ENCODE measurements around the gene UBALD2. TPM values are rescaled to one million over a fixed set of nuclear protein-coding genes. Genes with fewer than 3 reads are reported as not detected.

Gene UBALD2
- total and polyA plus RNA-seq, 2 donors (not counting 1 experiment from before 2014, with no cell fraction given): 4.1 to 7.3 TPM

DNA sequence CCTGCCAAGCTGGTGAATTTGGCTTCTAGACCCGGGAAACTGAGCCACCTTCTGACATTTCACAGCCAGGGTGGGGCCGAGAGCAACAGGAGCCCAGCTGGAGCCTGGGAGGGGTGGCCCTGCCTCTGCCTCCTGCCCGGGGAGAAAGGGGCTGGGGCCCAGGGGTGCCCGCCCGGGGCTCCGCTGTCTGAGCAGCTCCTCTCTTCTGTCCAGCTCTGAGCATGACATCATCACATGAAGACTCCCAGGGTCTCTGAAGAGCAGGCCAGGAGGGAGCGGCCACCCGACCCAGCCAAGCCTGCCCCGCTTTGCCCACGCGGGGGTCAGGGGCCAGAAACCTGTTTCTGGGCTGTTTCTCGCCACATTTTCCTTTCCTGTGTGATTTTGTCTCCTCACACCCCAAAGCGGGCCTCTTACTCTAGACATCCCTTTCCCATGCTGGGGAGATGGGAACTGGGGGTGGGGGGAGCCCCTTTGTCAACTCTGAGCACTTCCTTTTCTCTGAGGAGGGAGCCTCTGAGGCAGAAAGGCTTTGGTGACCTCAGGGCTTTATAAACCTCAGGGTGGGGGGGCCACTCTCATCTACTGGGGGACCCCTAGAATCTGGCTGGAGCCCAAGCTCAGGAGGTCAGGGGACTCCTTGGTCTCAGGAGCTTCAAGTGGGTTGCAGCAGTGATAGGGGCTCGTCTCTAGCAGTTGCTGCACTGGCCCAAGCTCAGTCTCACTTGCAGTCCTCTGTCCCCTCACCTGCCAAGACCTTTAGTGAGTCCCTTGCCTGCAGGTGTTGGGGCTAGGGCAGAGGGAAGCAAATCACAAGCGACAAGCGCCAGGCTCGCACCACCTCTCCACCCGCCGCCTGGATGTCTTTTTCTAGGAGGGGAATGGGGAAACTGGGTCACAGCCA is 7.6 kb downstream of the UBALD2 start:
- no peak for DNase-seq (ENCODE audit: low read depth in 2 of 2)
- peaks cover 17% of the 10 kb centered on the region for H3K79me2 ChIP-seq (ENCODE audit: control insufficient read depth, insufficient read depth, low read length)
- H3K4me1 ChIP-seq (ENCODE audit: control insufficient read depth, extremely low read depth, insufficient read depth, low read length): peaks cover 9% of the 10 kb centered on the region
- H3K36me3 ChIP-seq (ENCODE audit: control insufficient read depth, insufficient read depth, low read length): peaks cover 12% of the 10 kb centered on the region
- H3K9ac ChIP-seq (ENCODE audit: insufficient read depth, low read length): no peak overlapping the region
- no peak overlapping the region for H3K4me2 ChIP-seq (ENCODE audit: extremely low read depth, insufficient read depth, low read length)
- H2AFZ ChIP-seq (ENCODE audit: low read length): no peak overlapping the region
- no peaks in the 10 kb centered on the region for H3K9me3 ChIP-seq (ENCODE audit: control insufficient read depth, insufficient read depth, low read depth, low read length)
- no peak overlapping the region for H3K4me3 ChIP-seq (replicated peaks in 1 of 4; ENCODE audit: control extremely low read depth in 1 of 4, insufficient read depth in 1 of 4, low read depth in 3 of 4, low read length in 4 of 4)
- no peak overlapping the region for H3K27ac ChIP-seq (ENCODE audit: insufficient read depth, low read length)
- TF ChIP-seq EZH2 (IDR thresholded peaks at IDR 0.05; ENCODE audit: low read length, missing control alignments): no peak
- no peak for TF ChIP-seq CTCF (conservative IDR thresholded peaks at IDR 0.05 in 1 of 2, IDR thresholded peaks at IDR 0.05 in 1 of 2; ENCODE audit: low read depth in 1 of 2, low read length in 2 of 2)
- H4K20me1 ChIP-seq (ENCODE audit: control insufficient read depth, extremely low read depth, insufficient read depth, low read length): no peaks in the 10 kb centered on the region
- H3K27me3 ChIP-seq (ENCODE audit: control insufficient read depth, insufficient read depth, low read length): no peaks in the 10 kb centered on the region

DNA sequence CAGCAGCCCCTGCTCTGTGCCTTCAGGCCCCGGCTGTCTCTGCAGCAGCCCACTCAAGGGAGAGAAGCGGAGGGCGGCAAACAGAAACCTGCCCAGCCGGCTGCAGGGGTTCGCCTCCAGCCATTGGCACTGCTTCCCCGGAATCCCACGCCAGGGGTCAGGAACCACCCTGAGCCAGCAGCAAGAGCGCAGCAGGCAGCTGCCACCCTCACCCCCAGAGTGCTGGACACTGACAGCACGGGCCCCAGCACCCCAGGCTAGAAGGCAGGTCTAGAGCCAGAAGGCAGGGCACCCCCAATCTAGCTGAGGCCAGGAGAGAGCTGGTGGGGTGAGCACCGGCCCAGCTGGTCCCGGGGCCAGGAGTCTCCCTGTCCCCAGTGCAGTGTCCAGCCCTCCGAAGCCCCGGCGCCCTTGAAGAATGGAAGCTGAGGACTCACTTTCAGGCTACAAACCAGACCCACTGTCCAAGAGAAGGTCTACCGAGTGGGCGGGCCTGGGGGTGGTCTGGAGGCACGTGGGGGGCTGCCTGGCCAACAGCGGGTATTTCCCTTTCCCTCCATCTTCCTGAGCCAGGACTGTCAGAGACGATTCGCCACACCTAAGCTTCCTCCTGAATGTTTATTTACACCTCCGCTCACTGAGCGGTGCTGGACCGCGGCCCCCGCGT is 8.4 kb downstream of the UBALD2 start:
- Histone ChIP-seq H3K4me2 (ENCODE audit: extremely low read depth, insufficient read depth, low read length) (no peak overlapping the region), H3K79me2 (ENCODE audit: control insufficient read depth, insufficient read depth, low read length) (peaks cover 11% of the 10 kb centered on the region), H3K36me3 (ENCODE audit: control insufficient read depth, insufficient read depth, low read length) (peaks cover 12% of the 10 kb centered on the region), H3K27ac (ENCODE audit: insufficient read depth, low read length) (no peak overlapping the region), H2AFZ (ENCODE audit: low read length) (no peak overlapping the region), H4K20me1 (ENCODE audit: control insufficient read depth, extremely low read depth, insufficient read depth, low read length) (no peaks in the 10 kb centered on the region), H3K4me1 (ENCODE audit: control insufficient read depth, extremely low read depth, insufficient read depth, low read length) (peaks cover 4% of the 10 kb centered on the region), H3K27me3 (ENCODE audit: control insufficient read depth, insufficient read depth, low read length) (no peaks in the 10 kb centered on the region), H3K9ac (ENCODE audit: insufficient read depth, low read length) (no peak overlapping the region), H3K4me3 (replicated peaks in 1 of 4; ENCODE audit: control extremely low read depth in 1 of 4, insufficient read depth in 1 of 4, low read depth in 3 of 4, low read length in 4 of 4) (no peak overlapping the region), H3K9me3 (ENCODE audit: control insufficient read depth, insufficient read depth, low read depth, low read length) (no peaks in the 10 kb centered on the region)
- DNase-seq (ENCODE audit: low read depth in 2 of 2): no peak
- TF ChIP-seq CTCF (conservative IDR thresholded peaks at IDR 0.05 in 1 of 2, IDR thresholded peaks at IDR 0.05 in 1 of 2; ENCODE audit: low read depth in 1 of 2, low read length in 2 of 2): no peak
- TF ChIP-seq EZH2 (IDR thresholded peaks at IDR 0.05; ENCODE audit: low read length, missing control alignments): no peak
